Measurements from ENCODE around the gene ADAMTS15. TPM values are rescaled to one million over a fixed set of nuclear protein-coding genes. Genes with fewer than 3 reads are reported as not detected.

ADAMTS15 gene
- total RNA-seq, 2 experiments from 2014 or later, result not detected

- TF ChIP-seq CTCF (conservative IDR thresholded peaks at IDR 0.05; ENCODE audit: low read length), result no peak
- TF ChIP-seq EZH2phosphoT487 (IDR thresholded peaks at IDR 0.05; ENCODE audit: borderline replicate concordance, low read depth, low read length), result no peak
- H3K36me3 ChIP-seq (ENCODE audit: insufficient read depth, low read length), result no peaks in the 10 kb centered on the region
- no peaks in the 10 kb centered on the region for H3K79me2 ChIP-seq (ENCODE audit: insufficient read depth, low read depth, low read length)
- POLR2A ChIA-PET, result interaction anchor here (0.6 kb wide), 1 partner anchor 370 kb away, joined by 3 read pairs; no protein-coding TSS in a partner anchor
- H2AFZ ChIP-seq (ENCODE audit: low read length), result no peak overlapping the region
- H3K4me2 ChIP-seq (ENCODE audit: low read length), result no peak overlapping the region
- no peak overlapping the region for H3K27ac ChIP-seq (ENCODE audit: low read depth, low read length, poor library complexity, severe bottlenecking)
- no peaks in the 10 kb centered on the region for H3K4me1 ChIP-seq (ENCODE audit: insufficient read depth, low read length, poor library complexity, severe bottlenecking)
- no TSS peak for BruUV-seq (replicated peaks)
- no peaks in the 10 kb centered on the region for H3K9me2 ChIP-seq (ENCODE audit: insufficient read depth, low read length)
- no peaks in the 10 kb centered on the region for H3K9me3 ChIP-seq (ENCODE audit: low read length)
- CTCF ChIA-PET (ENCODE audit: unreplicated experiment), result interaction anchor here (0.6 kb wide), 1 partner anchor 212 kb away, joined by 3 read pairs; no protein-coding TSS in a partner anchor
- intact Hi-C loops (cut with micrococcal nuclease; ENCODE audit: unreplicated experiment), result no loop called here
- no peak for DNase-seq (ENCODE audit: low spot score)
- H4K20me1 ChIP-seq (ENCODE audit: insufficient read depth, low read length), result no peaks in the 10 kb centered on the region
- no peak overlapping the region for H3K4me3 ChIP-seq (ENCODE audit: low read depth, low read length, poor library complexity, severe bottlenecking)
These were observed 26.4 kb downstream of the ADAMTS15 start for GRCh38 chr11:130474637-130475400.

GRCh38 chr11:130475426-130476053, 27.1 kb downstream of the ADAMTS15 start:
- H3K4me2 ChIP-seq (ENCODE audit: low read length), result no peak overlapping the region
- no peaks in the 10 kb centered on the region for H3K9me2 ChIP-seq (ENCODE audit: insufficient read depth, low read length)
- H3K79me2 ChIP-seq (ENCODE audit: insufficient read depth, low read depth, low read length), result no peaks in the 10 kb centered on the region
- H3K9me3 ChIP-seq (ENCODE audit: low read length), result no peaks in the 10 kb centered on the region
- H3K27ac ChIP-seq (ENCODE audit: low read depth, low read length, poor library complexity, severe bottlenecking), result no peak overlapping the region
- no peaks in the 10 kb centered on the region for H4K20me1 ChIP-seq (ENCODE audit: insufficient read depth, low read length)
- no peak for TF ChIP-seq EZH2phosphoT487 (IDR thresholded peaks at IDR 0.05; ENCODE audit: borderline replicate concordance, low read depth, low read length)
- TF ChIP-seq CTCF (conservative IDR thresholded peaks at IDR 0.05; ENCODE audit: low read length), result no peak
- ChIA-PET POLR2A (interaction anchor here (0.9 kb wide), 1 partner anchor 10 kb away, joined by 3 read pairs; no protein-coding TSS in a partner anchor), CTCF (ENCODE audit: unreplicated experiment) (no interaction called here)
- H3K4me1 ChIP-seq (ENCODE audit: insufficient read depth, low read length, poor library complexity, severe bottlenecking), result no peaks in the 10 kb centered on the region
- no peak for DNase-seq (ENCODE audit: low spot score)
- H3K4me3 ChIP-seq (ENCODE audit: low read depth, low read length, poor library complexity, severe bottlenecking), result no peak overlapping the region
- H2AFZ ChIP-seq (ENCODE audit: low read length), result no peak overlapping the region
- no peaks in the 10 kb centered on the region for H3K36me3 ChIP-seq (ENCODE audit: insufficient read depth, low read length)
- no TSS peak for BruUV-seq (replicated peaks)
- intact Hi-C loops (cut with micrococcal nuclease; ENCODE audit: unreplicated experiment), result no loop called here
